ENCODE data around the gene TTLL13. TPM values are rescaled to one million over a fixed set of nuclear protein-coding genes. Genes with fewer than 3 reads are reported as not detected.

Gene TTLL13
- total and polyA plus RNA-seq, 2 donors (not counting 1 experiment from before 2014, with no cell fraction given), result 0.33 to 0.42 TPM

GRCh38 chr15:90233387-90234095, 15.8 kb upstream of the TTLL13 start, which contains the start of gene CIB1:
Gene CIB1 (minus strand): TSS chr15:90233941. CDS start chr15:90233885, 56 bp downstream.
- Histone ChIP-seq H4K20me1 (ENCODE audit: control insufficient read depth, insufficient read depth, low read length, poor library complexity, severe bottlenecking) (peaks cover 24% of the 10 kb centered on the region), H3K4me1 (ENCODE audit: control insufficient read depth in 2 of 2, insufficient read depth in 2 of 2, low read length in 2 of 2) (peaks cover 40 to 50% of the 10 kb centered on the region in 2 donors), H3K4me3 (ENCODE audit: control extremely low read depth in 1 of 5, extremely low read depth in 1 of 5, insufficient read depth in 1 of 5, low read depth in 2 of 5, low read length in 4 of 5) (peak within 1 kb of the TSS; percentile 85 to 99 (median 92)), H2AFZ (ENCODE audit: insufficient read depth, low read depth, low read length, poor library complexity, severe bottlenecking) (peak within 1 kb of the TSS; percentile 75), H3K36me3 (replicated peaks in 1 of 2; ENCODE audit: control extremely low read depth in 1 of 2, control insufficient read depth in 1 of 2, extremely low read depth in 1 of 2, insufficient read depth in 2 of 2, low read length in 1 of 2) (peaks cover 0 to 29% of the 10 kb centered on the region in 2 experiments), H3K9me3 (ENCODE audit: control extremely low read depth in 1 of 3, control insufficient read depth in 2 of 3, insufficient read depth in 1 of 3, low read length in 2 of 3) (no peaks in the 10 kb centered on the region), H3K9ac (ENCODE audit: low read length) (peak within 1 kb of the TSS; percentile 99), H3K79me2 (ENCODE audit: control insufficient read depth, insufficient read depth, low read length) (peaks cover 25% of the 10 kb centered on the region), H3K27me3 (replicated peaks in 1 of 4; ENCODE audit: control extremely low read depth in 1 of 4, control insufficient read depth in 3 of 4, insufficient read depth in 4 of 4, low read length in 3 of 4) (no peaks in the 10 kb centered on the region), H3K27ac (ENCODE audit: low read length in 2 of 2) (peak within 1 kb of the TSS; percentile 88 to 99), H3K4me2 (replicated peaks; ENCODE audit: low read depth, low read length, poor library complexity, severe bottlenecking) (peak within 1 kb of the TSS; percentile 90)
- H3K4me1 Mint-ChIP-seq, result peaks cover 52% of the 10 kb centered on the region
- TF ChIP-seq EZH2 (IDR thresholded peaks at IDR 0.05; ENCODE audit: borderline replicate concordance, insufficient read depth, low read depth, low read length, poor library complexity, severe bottlenecking) (no peak), CTCF (IDR thresholded peaks at IDR 0.05) (no peak)
- DNase-seq (no peak), ATAC-seq (ENCODE audit: low read depth) (peak; percentile 87)
- intact Hi-C loops (cut with micrococcal nuclease), result loop anchor here (1.0 to 5.0 kb wide), 10 partner anchors 15 to 169 kb away; partner anchors contain the start of genes IDH2, IQGAP1, NGRN and SEMA4B
- CTCF ChIA-PET, result interaction anchor here (0.6 to 4.7 kb wide), 20 partner anchors 14 to 702 kb away, joined by 3 to 102 read pairs (median 6); partner anchors contain the start of genes NGRN, SEMA4B, TTLL13 and UNC45A
- POLR2A ChIA-PET, result interaction anchor here (0.7 to 4.8 kb wide), 16 partner anchors 12 to 155 kb away, joined by 3 to 56 read pairs (median 5); partner anchors contain the start of genes IQGAP1, NGRN and SEMA4B
- WGBS (ENCODE audit: insufficient coverage), result under 1% methylated on average over 63 of the region's 63 CpGs
- H3K27ac Mint-ChIP-seq, result peak within 1 kb of the TSS; percentile 97
- H3K4me3 Mint-ChIP-seq, result peak within 1 kb of the TSS; percentile 97
- no peaks in the 10 kb centered on the region for H3K27me3 Mint-ChIP-seq
- H3K9me3 Mint-ChIP-seq (ENCODE audit: insufficient read depth), result no peaks in the 10 kb centered on the region
